GM12872 (cell line): ENCODE data around the gene PPM1M.

Source experiments
- TF ChIP-seq, protein P1 (sequence below): IDR thresholded peaks from 3 replicates; pipeline ENCODE4 v1.5.1; 2011; ENCODE audit warnings: low read depth, mild to moderate bottlenecking, low read length, moderate library complexity; ENCODE audit not compliant: insufficient read depth

The PPM1M gene

DNA sequence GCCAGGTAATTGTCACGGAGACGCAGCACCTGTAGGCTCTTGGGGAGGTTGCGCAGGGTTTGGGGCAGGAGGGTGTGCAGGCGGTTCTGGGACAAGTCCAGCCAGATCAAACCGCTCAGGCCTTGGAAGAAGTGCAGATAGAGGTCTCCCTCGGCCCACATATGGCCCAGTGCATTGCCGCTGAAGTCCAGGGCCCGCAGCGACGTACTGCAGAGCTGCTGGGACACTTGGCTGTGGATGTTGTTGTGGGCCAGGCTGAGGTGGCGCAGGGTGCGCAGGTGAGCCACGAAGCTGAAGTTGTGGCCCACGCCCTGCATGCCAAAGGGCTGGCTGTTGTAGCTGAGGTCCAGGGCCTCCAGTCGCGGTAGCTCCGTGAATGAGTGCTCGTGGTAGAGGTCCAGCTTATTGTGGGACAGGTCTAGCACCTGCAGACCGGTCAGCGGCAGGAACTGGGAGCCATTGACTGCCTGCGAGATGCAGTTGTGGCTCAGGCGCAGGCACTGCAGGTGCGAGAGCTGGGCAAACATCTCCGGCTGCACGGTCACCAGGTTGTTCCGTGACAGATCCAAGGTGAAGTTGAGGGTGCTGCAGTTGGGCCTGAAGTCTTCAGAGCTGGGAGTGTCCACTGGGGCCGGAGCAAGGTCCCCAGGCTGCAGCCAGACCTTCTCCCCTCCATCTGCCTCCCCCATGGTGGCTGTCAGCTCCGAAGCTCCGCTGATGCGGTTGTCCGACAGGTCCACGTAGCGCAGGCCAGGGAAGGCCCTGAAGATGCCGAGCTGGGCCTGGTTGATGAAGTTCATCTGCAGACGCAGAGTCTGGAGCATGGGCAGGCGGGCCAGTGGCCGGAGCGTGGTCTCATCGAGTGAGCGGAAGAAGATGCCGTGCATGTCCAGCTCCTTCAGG is 23.0 kb upstream of the PPM1M start:
- TF ChIP-seq, protein P1, sequence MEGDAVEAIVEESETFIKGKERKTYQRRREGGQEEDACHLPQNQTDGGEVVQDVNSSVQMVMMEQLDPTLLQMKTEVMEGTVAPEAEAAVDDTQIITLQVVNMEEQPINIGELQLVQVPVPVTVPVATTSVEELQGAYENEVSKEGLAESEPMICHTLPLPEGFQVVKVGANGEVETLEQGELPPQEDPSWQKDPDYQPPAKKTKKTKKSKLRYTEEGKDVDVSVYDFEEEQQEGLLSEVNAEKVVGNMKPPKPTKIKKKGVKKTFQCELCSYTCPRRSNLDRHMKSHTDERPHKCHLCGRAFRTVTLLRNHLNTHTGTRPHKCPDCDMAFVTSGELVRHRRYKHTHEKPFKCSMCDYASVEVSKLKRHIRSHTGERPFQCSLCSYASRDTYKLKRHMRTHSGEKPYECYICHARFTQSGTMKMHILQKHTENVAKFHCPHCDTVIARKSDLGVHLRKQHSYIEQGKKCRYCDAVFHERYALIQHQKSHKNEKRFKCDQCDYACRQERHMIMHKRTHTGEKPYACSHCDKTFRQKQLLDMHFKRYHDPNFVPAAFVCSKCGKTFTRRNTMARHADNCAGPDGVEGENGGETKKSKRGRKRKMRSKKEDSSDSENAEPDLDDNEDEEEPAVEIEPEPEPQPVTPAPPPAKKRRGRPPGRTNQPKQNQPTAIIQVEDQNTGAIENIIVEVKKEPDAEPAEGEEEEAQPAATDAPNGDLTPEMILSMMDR: no peak

DNA sequence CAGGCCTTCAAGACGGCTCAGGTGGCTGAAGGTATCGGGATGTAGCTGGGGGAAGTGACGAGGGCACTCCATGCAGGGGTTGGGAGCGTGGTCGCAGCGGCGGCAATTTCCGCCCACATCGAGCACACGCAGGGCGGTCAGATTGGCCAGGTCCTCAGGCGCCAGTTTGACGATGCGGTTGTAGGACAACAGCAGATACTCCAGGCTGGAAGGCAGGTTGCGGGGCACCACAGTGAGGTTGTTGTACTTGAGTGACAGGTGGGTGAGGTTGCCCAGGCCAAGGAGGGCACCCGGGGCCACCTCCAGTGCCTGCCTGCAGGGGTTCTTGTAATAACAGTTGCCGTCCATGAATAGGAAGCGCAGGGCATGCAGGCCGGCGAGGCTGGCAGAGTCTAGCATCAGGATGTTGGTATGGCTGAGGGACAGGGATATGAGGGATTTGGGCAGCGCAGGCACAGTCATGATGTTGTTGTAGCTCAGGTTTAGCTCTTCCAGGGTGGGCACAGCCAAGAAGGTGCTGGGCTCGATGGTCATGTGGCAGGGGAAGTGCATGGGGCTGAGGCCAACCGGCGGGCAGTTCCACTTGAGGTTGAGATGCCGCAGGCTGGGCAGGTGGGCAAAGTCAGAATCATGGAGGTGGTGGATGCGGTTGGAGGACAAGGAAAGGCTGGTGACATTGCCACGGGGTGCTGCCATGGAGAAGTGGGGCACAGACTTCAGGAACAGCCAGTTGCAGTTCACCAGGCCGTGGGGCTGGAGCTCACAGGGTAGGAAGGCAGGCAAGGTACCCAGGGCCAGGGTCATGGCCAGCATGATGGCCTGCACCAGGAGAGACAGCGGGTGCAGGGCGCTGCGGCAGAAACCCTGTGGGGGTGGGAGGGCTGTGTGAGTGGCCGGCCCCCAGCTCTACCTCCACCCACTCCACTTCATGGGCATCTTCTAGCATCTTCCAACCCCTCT is 21.8 kb upstream of the PPM1M start:
- TF ChIP-seq, protein P1: no peak

DNA sequence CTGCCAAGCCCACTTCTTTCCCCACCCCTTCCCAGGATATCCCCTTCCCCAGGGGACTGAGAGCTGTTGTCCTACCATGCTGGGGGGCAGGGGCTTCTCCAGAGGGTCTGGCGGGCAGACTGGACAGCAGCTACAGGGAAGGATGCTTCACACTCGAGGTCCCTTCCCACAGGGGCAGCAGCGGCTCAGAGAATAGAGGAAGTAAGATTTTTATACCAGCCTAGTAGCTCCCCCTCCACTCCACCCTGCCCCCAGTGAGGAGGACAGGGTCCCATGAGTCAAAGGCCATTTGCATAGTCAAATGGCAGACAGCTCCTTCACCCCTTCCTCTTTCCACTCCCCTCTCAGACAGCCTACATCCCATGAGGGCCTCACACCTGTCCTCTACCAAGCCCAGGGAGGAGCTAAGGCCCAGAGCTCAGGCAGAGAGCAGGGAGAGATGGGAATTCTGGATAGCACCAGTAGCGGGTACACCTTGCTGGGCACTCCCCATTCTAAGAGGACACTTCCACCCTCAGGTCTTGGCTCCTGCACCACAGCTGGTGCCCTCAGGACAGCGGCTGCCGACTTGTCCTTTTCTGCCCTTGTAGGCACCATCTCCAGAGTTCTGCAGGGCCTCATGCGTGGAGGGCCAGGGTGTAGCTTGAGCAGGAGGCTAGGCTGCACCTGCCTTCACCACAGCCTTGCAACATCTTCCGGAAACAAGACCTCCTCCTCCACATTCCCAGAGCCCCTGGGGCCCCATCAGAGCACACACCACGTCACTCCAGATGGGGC is 19.9 kb upstream of the PPM1M start, which contains the start of gene TLR9:
Gene TLR9 (minus strand): TSS at position 194 of the 777 bp plus-strand sequence. CDS start 116 bp downstream, at position 78.
- TF ChIP-seq, protein P1: no peak

GRCh38 chr3:52226229-52226817 is 19.2 kb upstream of the PPM1M start:
- TF ChIP-seq, protein P1: peak; percentile 30; the same call in 1 of the 3 replicates

DNA sequence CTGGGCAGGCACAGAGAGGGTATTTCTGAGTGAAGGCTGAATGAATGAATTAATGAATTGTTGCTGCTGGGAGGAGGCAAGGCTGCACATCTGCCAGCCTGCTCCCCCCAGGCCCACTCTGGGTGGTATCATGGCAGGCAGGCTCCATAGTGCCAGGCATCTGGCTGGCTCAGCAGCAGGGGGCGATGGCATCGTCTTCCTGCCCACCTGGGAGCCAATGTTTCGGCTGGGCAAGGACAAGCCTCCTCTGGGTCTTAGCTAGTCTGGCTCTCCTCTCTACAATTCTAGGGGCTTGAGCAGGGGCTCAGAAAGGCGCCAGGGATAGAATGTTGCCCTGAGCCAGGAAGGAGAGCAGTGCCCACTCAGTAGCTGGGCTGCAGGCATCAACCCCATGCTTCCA is 18.4 kb upstream of the PPM1M start:
- TF ChIP-seq, protein P1: peak; percentile 26; the same call in 1 of the 3 replicates

- TF ChIP-seq, protein P1: no peak
Measured at GRCh38 chr3:52227766-52228165, 17.8 kb upstream of the PPM1M start.
